ENCODE results near the gene PDX1.
"Not testable (repeated sequence)": the region's sequence is repeated elsewhere in the genome, so short reads cannot be mapped to it uniquely, and the experiment has no call there.

GRCh38 chr13:27964206-27964605 is 44.4 kb downstream of the PDX1 start:
- TF ChIP-seq, protein P1, sequence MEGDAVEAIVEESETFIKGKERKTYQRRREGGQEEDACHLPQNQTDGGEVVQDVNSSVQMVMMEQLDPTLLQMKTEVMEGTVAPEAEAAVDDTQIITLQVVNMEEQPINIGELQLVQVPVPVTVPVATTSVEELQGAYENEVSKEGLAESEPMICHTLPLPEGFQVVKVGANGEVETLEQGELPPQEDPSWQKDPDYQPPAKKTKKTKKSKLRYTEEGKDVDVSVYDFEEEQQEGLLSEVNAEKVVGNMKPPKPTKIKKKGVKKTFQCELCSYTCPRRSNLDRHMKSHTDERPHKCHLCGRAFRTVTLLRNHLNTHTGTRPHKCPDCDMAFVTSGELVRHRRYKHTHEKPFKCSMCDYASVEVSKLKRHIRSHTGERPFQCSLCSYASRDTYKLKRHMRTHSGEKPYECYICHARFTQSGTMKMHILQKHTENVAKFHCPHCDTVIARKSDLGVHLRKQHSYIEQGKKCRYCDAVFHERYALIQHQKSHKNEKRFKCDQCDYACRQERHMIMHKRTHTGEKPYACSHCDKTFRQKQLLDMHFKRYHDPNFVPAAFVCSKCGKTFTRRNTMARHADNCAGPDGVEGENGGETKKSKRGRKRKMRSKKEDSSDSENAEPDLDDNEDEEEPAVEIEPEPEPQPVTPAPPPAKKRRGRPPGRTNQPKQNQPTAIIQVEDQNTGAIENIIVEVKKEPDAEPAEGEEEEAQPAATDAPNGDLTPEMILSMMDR (IDR thresholded peaks at IDR 0.05), result not testable (repeated sequence)
- not testable (repeated sequence) for TF ChIP-seq POLR2A, EP300, POLR2AphosphoS5 (IDR thresholded peaks at IDR 0.05)
